Measurements from ENCODE around the gene TLR3.
A peak's percentile ranks its signal among the peaks of the same experiment; 100 is the strongest.

The TLR3 gene

GRCh38 chr4:186105647-186106321 is 36.8 kb downstream of the TLR3 start:
- no peak for DNase-seq

GRCh38 chr4:186107947-186108346 is 39.0 kb downstream of the TLR3 start:
- DNase-seq = no peak

GRCh38 chr4:186108391-186108790 is 39.4 kb downstream of the TLR3 start:
- no peak for DNase-seq

GRCh38 chr4:186109245-186109644 is 40.3 kb downstream of the TLR3 start:
- DNase-seq = no peak

- no peak for DNase-seq
Measured at GRCh38 chr4:186116697-186117096, 47.7 kb downstream of the TLR3 start.

- no peak for DNase-seq
Measured at GRCh38 chr4:186118582-186118981, 49.6 kb downstream of the TLR3 start.

- no peak for DNase-seq
Measured at GRCh38 chr4:186121057-186121456, 52.1 kb downstream of the TLR3 start.

- no peak for DNase-seq
Measured at GRCh38 chr4:186128842-186129241, 59.9 kb downstream of the TLR3 start.

GRCh38 chr4:186131935-186132334 is 63.0 kb downstream of the TLR3 start:
- DNase-seq = no peak

- no peak for DNase-seq
Measured at GRCh38 chr4:186132577-186133242, 63.8 kb downstream of the TLR3 start.

- peak; percentile 51 to 77 (median 71) for DNase-seq
Measured at GRCh38 chr4:186134257-186134656, 65.3 kb downstream of the TLR3 start.

- no peak for DNase-seq
Measured at GRCh38 chr4:186134861-186135260, 65.9 kb downstream of the TLR3 start.

GRCh38 chr4:186137196-186137794 is 68.3 kb downstream of the TLR3 start:
- DNase-seq = peak; percentile 4 to 49 (median 28)

Data from suppressor macrophage (primary cell).